DMS79 treated with DMSO at 0.1 percent for 48 hours (cell line): ENCODE results near the gene PRAMEF8.
"Not testable (repeated sequence)": the region's sequence is repeated elsewhere in the genome, so short reads cannot be mapped to it uniquely, and the experiment has no call there.

Experiments
- DNase-seq: peaks from one replicate; lab custom pipeline; 2025; lab: John Stamatoyannopoulos, UW

Gene PRAMEF8

DNA sequence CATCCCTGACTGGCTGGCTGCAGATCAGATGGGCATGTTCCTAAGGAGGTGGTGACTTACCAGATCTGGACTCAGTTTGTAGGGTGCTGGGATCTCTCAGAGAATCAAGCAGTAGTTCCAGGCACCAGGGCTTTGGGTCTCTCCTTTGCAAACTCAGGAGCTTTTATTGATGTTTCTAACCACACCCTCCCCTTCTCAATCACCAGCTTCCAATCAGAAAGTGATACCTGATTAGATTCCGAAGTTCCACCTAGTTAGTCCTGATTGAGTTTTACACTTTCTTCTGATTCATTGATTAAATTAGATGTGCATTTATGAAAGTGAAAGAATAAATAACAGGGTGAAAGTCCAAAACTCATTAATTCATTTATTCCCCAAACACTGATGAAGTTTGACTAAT is at the start of gene PRAMEF8:
TSS of gene PRAMEF8 (minus strand) at position 101 of the 400 bp plus-strand sequence. CDS start 1,046 bp downstream, outside the sequence.
- DNase-seq = not testable (repeated sequence)

DNA sequence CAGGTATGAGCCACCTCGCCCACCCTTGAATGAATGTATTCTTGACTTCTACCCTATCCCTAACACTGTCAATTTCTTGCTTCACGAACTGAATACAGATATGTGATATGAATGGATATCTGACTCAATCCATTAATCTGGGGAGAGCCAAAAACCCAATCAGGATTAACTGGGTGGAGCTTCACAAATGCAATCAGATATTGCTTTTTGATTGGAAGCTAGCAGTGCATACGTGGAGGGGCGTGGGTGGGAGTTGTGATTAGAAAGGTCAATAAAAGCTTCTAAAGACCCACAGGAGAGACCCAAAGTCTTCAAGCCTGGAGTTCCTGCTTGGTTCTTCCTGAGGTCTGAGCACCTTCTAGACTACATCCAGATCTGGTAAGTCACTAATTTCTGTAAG is 30.3 kb upstream of the PRAMEF8 start, which contains the start of gene PRAMEF15:
TSS of gene PRAMEF15 (plus strand) at position 301 of the 400 bp plus-strand sequence. CDS start 2,827 bp downstream, outside the sequence.
- DNase-seq = not testable (repeated sequence)

GRCh38 chr1:13303239-13303638 is 18.3 kb upstream of the PRAMEF8 start, which contains the start of gene PRAMEF33:
Gene PRAMEF33, plus strand, starts transcription at chr1:13303539. Its CDS starts 2,416 bp downstream, at chr1:13305955.
- not testable (repeated sequence) for DNase-seq

GRCh38 chr1:13302197-13302596 is 17.3 kb upstream of the PRAMEF8 start:
- DNase-seq = not testable (repeated sequence)

DNA sequence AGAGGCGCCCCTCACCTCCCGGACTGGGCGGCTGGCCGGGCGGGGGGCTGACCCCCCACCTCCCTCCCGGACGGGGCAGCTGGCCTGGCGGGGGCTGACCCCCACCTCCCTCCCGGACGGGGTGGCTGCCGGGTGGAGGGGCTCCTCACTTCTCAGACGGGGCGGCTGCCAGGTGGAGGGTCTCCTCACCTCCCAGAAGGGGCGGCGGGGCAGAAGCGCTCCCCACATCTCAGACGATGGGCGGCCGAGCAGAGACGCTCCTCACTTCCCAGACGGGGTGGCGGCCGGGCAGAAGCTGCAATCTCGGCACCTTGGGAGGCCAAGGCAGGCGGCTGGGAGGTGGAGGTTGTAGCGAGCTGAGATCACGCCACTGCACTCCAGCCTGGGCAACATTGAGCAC is 13.8 kb upstream of the PRAMEF8 start:
- not testable (repeated sequence) for DNase-seq

- not testable (repeated sequence) for DNase-seq
Observed at GRCh38 chr1:13297216-13297931, 12.4 kb upstream of the PRAMEF8 start.

DNA sequence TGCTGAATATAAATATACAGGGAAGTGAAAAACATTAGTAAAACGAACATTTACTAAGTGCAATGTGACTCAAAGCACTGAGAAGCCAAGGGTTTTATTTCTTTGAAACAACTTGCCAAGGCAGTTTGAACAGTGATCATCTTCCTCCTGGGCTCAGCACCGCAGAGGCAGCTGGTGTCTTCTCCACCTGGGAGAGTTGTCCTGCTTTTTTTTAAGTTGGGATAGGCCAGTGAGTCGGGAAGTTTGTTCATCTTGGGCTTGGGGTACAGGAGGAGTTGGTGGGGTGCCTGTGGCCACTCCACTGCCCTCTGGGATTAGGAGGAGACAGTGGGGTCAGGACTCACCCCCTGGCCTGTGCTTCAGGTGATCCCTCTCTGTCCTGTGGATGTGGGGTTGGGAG is 4.1 kb upstream of the PRAMEF8 start:
- not testable (repeated sequence) for DNase-seq

GRCh38 chr1:13279617-13280016 is 5.3 kb downstream of the PRAMEF8 start:
- not testable (repeated sequence) for DNase-seq

- DNase-seq = not testable (repeated sequence)
Observed at GRCh38 chr1:13277016-13277415, 7.9 kb downstream of the PRAMEF8 start.

GRCh38 chr1:13265124-13265523 is 19.8 kb downstream of the PRAMEF8 start:
- DNase-seq = not testable (repeated sequence)

- not testable (repeated sequence) for DNase-seq
Observed at GRCh38 chr1:13253898-13254297, 31.0 kb downstream of the PRAMEF8 start, which contains the start of gene PRAMEF5. Gene PRAMEF5, plus strand, starts transcription at chr1:13254198. Its CDS starts 5,071 bp downstream, at chr1:13259269.

DNA sequence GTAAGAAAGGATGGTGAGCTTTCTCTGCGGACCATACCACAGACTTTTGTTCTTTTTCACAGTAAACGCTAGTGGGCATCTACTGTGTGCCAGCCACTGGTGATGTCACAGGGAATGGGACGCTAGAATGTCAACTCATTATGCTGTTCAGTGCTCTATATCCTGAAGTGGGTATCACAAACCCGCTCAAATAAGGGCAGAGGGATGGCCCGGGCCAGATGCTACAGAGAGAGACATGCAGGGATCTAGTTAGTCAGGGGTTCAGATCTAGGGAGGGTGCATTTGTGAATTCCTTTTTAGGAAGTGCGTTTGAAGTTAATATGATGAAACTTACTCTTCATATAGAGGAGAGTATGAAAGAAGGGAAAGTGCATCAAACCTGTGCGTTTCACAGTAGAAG is 37.8 kb downstream of the PRAMEF8 start:
- not testable (repeated sequence) for DNase-seq

GRCh38 chr1:13246554-13246871 is 38.4 kb downstream of the PRAMEF8 start:
- DNase-seq = not testable (repeated sequence)

- DNase-seq = not testable (repeated sequence)
Observed at GRCh38 chr1:13245841-13246553, 38.9 kb downstream of the PRAMEF8 start.

DNA sequence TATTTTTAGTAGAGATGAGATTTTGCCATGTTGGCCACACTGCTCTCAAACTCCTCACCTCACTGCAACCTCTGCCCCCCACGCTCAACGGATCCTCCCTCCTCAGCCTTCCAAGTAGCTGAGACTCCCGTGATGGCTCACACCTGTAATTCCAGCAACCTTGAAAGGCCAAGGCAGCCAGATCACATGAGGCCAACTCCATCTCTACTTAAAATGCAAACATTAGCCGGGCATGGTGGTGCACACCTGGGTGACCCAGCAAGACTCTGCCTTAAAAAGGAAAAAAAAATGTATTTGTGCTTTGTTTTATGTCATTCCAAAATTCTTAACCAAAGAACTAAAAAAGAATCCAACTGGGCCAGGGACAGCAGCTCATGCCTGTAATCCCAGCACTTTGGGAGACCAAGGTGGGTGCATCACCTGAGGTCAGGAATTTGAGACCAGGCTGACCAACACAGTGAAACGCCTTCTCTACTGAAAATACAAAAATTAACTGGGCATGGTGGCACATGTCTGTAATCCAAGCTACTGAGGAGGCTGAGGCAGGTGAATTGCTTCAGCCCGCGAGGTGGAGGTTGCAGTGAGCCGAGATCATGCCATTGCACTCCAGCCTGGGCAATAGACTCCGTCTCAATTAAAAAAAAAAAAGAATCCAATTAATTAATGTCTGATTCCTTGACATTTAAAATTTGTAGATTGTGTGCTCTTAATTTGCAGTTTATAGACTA is 41.2 kb downstream of the PRAMEF8 start:
- DNase-seq = not testable (repeated sequence)

DNA sequence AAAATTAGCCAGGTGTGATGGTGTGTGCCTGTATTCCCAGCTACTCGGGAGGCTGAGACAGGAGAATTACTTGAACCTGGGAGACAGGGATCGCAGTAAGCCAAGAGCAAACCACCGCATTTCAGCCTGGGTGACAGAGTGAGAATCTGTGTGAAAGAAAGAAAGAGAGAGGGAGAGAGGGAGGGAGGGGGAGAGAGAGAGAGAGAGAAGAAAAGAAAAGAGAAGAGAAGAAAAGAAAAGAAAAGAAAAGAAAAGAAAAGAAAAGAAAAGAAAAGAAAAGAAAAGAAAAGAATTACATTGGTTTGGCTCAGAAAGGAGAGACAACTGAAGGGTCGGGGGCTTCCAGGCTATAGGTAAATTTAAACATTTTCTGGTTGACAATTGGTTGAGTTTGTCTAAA is 45.3 kb downstream of the PRAMEF8 start:
- not testable (repeated sequence) for DNase-seq

DNA sequence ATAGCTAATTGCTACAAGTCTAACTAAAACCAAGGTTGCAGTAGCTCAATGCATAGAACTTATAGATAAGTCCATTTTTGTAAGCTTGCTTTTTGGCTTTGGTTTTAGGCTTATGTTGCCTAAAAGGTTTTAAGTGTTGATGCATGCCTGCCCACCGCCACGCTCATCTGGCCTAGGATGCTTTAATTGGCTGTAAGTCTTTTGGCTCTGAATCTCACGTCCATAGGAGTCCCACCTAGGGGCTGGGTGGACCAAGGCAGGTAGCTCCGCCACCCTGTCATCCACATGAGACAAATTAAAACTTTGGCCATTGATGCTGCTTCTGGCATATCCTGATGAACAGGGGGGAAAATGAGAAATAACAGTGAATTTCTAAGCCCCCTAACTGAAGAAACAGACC is 47.4 kb downstream of the PRAMEF8 start:
- DNase-seq = not testable (repeated sequence)

- DNase-seq = not testable (repeated sequence)
Observed at GRCh38 chr1:13234057-13234456, 50.9 kb downstream of the PRAMEF8 start.

- DNase-seq = not testable (repeated sequence)
Observed at GRCh38 chr1:13232056-13232455, 52.9 kb downstream of the PRAMEF8 start.
